GM13977 (cell line): ENCODE data around the gene CREBRF.

Experiments used
- DNase-seq: peaks from one replicate; pipeline ENCODE4 v3.0.0; 2012; ENCODE audit warnings: low spot score
- in situ Hi-C: fragments of 300-500 bp; cut with MboI; formaldehyde crosslinking; loops from one replicate; pipeline ENCODE4 v1.12.0; 2022; ENCODE audit warnings: low sequenced_read_pairs, low pct_unique_long_range_greater_than_20kb, mixed read lengths, inconsistent platforms; ENCODE audit not compliant: unreplicated experiment
- TF ChIP-seq, protein P1 (sequence below): IDR thresholded peaks from 2 replicates; pipeline ENCODE4 v1.5.1; 2012; ENCODE audit warnings: mild to moderate bottlenecking, control low read depth; ENCODE audit not compliant: insufficient read depth; ENCODE audit errors: extremely low read depth, missing control alignments

Gene CREBRF

GRCh38 chr5:173098787-173099186 lies 42.6 kb downstream of the CREBRF start:
- TF ChIP-seq, protein P1, sequence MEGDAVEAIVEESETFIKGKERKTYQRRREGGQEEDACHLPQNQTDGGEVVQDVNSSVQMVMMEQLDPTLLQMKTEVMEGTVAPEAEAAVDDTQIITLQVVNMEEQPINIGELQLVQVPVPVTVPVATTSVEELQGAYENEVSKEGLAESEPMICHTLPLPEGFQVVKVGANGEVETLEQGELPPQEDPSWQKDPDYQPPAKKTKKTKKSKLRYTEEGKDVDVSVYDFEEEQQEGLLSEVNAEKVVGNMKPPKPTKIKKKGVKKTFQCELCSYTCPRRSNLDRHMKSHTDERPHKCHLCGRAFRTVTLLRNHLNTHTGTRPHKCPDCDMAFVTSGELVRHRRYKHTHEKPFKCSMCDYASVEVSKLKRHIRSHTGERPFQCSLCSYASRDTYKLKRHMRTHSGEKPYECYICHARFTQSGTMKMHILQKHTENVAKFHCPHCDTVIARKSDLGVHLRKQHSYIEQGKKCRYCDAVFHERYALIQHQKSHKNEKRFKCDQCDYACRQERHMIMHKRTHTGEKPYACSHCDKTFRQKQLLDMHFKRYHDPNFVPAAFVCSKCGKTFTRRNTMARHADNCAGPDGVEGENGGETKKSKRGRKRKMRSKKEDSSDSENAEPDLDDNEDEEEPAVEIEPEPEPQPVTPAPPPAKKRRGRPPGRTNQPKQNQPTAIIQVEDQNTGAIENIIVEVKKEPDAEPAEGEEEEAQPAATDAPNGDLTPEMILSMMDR = no peak
- in situ Hi-C loops = no loop called here
- no peak for DNase-seq

- no peak for DNase-seq
- TF ChIP-seq, protein P1 = no peak
- in situ Hi-C loops = no loop called here
Measured at GRCh38 chr5:173099461-173099860, 43.3 kb downstream of the CREBRF start.

GRCh38 chr5:173101245-173101644 lies 45.1 kb downstream of the CREBRF start:
- in situ Hi-C loops = no loop called here
- no peak for DNase-seq
- TF ChIP-seq, protein P1 = no peak

GRCh38 chr5:173103411-173103810 lies 47.3 kb downstream of the CREBRF start:
- DNase-seq = no peak
- TF ChIP-seq, protein P1 = no peak
- in situ Hi-C loops = no loop called here

DNA sequence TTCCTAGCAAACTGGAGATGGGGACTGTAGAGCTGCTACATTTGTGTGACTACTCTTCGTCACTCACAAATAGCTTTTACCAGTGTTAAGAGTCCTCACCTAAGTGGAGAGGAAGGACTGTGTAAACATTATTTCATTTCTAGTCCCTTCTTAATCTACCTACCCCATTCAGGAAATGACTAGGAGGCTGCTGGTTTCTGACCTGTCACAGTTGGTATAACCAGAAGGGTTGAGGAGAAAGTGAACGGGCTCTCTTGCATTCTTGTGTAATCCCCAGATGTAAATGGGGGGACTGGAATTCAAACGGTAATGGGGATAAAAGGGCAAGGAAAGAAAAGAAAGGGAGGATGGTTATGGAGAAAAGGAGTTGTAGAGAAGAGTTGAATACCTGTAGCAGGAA lies 52.8 kb downstream of the CREBRF start:
- in situ Hi-C loops = no loop called here
- no peak for DNase-seq
- TF ChIP-seq, protein P1 = no peak

DNA sequence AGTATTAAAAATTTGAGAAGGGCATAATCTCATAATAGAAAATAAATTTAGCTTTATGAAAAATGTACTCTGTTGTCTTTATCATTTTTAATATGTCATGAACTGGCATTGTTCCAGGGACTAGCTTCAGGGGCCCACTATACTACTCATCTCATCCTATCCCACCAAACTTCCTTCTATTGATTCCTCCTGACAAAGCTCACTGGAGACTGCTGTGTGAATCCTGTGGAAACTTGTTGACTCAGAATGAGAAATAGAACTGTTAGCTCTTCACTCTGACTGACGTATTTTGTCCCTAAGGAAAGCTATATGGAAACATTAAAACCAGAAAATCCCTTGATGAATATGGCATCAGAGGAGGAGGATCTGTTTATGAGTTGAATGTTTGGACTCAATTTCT lies 58.4 kb downstream of the CREBRF start:
- TF ChIP-seq, protein P1 = no peak

DNA sequence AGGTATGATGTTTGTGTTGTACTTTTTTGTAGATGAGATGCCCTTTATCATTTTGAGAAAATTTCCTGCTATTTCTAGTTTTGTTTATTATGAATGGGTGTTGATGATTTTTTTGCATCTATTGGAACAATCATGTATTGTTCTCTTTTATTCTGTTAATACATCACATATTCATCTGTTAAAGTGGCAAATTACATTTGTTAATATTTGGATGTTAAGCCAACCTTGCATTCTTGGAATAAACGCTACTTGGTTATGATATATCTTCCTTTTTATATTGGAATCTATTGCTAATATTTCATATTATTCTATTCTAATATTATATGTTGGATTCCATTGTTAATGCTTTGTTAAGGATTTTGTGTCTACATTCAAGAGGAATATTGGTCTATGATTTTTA lies 63.6 kb downstream of the CREBRF start:
- no peak for DNase-seq
- TF ChIP-seq, protein P1 = no peak
- in situ Hi-C loops = no loop called here

More for the DNA sequence above, 58.4 kb downstream of the CREBRF start:
- DNase-seq = no peak
- in situ Hi-C loops = no loop called here
